ENCODE measurements around the gene PPIF. TPM values are rescaled to one million over a fixed set of nuclear protein-coding genes. Genes with fewer than 3 reads are reported as not detected.

PPIF gene
- total RNA-seq, 1 experiment from 2014 or later = 19.1 TPM

- no peak for DNase-seq (ENCODE audit: low read depth)
Measured at GRCh38 chr10:79385804-79386531, 38.7 kb downstream of the PPIF start.

DNA sequence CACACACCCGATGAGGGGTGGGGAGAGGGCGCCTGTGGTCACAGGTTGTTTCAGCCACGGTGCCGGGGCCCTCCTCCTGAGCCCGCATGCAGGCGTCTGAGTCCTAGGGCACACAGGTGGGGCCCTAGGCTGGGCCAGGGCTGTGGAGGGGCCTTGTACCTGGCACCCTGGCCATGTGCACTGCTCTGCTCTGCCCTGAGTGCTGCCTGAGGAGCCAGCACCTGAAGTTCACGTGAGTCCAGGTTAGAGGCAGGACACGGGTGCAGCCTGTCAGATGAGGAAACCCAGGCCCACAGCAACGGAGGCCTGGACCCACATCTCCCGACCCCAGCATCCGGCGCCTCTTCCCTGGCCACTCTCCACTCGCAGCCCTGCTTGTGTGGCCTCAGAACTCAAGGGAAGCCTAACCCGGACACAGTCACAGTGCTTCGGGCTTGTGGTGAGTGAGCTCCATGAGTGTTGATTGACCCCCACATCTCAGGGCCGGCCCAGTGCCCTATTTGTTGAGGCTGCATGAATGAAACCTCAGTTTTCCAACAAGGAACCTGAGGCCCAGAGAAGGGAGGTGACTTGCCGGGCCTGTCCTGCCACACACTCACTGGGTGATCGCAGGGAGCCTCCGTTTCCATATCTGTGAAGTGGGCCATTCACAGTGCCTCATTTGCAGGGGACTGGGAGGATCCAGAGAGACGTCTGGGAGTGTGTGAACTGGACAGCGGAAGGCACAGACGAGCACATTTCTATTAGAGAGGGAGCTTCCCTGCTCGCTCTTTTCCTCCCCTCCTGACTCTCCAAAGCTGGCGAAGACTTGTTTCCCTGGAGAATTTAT is 39.6 kb downstream of the PPIF start:
- no peak for DNase-seq (ENCODE audit: low read depth)

- no peak for DNase-seq (ENCODE audit: low read depth)
Measured at GRCh38 chr10:79387466-79387973, 40.3 kb downstream of the PPIF start.

DNA sequence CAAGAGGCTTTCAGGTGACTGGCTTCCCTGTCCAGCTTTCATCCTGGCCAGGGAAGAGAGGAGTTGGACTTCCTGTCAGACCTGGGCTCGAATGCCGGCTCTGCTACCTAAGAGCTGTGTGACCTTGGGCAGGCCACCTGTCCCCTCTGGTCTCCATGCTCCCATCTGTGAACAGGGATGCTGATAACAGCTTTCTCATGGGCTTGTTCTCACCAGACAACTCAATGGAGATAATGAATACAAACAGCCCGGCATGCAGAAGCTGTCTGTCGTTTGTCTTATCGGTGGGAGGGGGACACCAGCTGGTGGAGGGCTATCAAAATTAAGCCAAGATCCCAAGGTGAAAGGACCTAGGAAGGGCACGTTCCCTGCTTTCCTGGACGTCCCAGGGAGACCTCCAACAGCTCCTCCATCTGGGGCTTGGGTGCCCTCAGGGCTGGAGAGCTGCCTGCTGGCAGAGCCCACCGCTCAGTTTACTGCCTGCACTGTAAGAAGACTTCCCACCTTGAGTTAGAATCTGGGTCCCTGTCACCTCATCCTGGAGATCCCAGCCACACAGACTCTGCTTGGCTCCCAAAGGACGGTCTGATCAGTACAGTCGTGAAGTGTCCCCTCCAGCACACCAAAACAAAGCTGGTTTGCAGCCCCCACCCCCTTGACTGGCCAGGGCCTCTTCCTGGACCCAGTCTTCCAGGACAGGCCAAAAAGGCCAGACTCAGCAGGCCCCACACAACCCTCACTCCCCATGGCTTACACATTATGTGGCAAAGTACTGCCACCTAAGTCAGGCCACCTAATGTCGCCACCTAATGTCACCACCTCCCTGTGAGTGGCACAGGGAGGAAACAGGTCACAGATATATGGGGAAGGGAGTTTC is 40.9 kb downstream of the PPIF start:
- no peak for DNase-seq (ENCODE audit: low read depth)

DNA sequence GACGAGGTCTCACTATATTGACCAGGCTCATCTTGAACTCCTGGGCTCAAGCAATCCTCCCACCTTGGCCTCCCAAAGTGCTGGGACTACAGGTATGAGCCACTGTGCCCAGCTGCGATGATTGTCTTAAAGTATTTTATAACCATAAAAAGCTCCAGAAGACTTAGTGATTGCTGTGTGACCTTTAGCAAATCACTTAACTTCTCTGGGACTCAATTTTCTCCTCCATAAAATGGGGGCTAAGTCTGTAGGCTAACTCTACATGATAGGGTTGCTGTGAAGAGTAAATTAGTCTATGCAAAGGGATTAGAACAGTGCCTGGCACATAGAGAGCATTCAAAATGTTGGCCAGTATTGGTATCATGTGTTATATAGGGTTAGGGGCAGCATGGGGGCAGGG is 42.8 kb downstream of the PPIF start:
- DNase-seq (ENCODE audit: low read depth) = no peak

DNA sequence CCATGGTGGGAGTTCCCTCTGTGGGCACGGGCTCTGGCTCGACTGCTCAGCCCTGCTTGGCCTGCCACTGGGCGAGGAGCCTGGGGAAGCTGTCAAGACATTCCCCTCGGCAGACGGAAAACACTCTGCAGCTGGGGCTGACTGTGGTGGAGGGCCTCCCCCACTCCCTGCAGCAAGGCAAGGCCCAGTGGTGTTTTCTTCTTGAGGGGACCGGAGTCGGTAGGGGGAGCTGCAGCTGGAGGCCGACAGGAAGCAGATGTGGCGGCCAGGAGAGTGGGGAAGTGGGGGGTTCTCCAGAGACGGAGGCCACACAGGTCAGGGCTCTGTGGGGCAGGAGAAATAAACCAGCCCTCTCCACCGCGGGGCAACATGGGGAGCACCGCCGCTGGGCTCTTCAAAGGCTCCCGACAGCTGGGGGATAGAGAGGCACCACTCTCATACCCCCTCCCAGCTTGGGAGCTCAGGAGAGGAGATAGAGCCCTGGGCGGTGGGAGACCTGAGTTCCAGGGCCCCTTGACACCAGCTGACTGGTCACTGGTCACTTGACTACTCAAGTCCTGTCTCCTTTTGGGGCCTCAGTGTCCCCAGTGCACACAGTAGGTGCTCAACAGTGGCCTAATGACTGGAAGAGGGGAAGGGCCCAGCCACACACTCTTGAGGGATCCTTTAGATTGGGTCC is 43.4 kb downstream of the PPIF start:
- DNase-seq (ENCODE audit: low read depth) = no peak

DNA sequence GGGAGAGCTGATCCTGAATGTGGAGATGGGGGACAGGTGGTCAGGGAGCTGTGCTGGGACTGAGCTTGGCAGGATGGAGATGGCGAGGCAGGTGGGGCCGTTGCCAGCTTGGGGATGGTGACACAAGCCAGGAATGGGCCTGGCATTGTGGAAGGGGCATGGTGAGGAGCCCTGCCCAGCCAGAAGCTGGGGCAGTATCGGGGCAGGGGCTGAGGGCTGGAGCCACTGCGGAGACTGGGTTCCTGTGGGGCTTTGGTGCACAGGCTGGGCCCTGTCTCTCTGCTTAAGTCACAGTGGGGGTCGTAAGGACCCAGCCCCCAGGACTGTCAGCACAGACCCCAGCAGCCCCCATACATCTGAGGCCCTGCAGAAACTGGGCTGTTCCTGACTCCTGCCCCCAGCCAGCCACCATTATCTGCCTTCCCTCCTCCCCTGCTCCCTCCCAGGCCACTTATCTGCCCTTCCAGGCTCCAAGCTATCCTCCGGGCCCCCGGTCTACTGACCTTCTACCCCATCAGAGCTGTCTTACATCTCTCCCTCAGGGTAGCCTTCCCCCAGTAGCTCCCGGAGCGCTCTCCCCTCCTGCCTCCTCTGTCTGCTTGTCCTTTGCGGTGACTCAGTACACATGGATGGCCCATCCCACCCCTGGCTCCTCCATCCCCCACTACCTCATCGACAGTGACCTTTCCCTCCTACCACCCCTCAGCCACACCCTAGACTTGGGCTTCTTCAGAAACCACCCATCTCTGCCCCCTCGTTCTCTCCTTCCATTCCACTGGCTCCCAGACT is 44.2 kb downstream of the PPIF start:
- DNase-seq (ENCODE audit: low read depth) = no peak

GRCh38 chr10:79392020-79392398 is 44.7 kb downstream of the PPIF start:
- DNase-seq (ENCODE audit: low read depth) = no peak

- no peak for DNase-seq (ENCODE audit: low read depth)
Measured at GRCh38 chr10:79392506-79393176, 45.4 kb downstream of the PPIF start.

DNA sequence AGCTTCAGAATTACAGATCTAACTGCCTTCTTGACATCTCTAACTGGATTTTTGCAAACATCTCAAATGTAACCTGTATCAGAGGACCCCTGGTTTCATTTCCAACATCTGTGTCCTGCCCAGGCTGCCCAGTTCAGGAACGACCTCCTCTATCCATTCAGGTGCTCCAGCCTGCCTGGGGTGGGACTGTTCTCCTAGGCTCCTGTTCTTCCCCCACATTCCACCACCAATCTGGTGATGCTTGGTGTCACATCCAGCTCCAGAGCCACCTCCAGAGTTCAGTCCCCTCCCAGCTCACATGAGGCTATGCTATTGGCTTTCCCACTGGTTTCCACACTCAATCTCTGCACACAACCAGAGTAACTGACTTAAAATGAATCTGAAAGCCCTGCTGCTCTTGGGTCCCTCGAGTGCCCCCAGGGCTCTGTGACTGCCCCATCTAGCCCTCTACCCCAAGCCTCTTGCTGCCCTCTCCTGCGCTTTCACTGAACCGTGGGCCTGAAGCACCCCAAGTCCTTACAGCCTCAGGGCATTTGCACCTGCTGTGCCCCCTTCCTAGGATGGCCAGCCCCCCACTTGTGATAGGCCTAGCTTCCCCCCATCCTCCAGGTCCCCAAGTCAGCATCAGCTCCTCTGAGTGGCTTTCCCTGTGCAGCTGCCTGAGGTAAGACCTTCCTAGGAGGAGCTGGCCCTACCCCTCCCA is 46.1 kb downstream of the PPIF start:
- DNase-seq (ENCODE audit: low read depth) = no peak

- DNase-seq (ENCODE audit: low read depth) = no peak
Measured at GRCh38 chr10:79393924-79394610, 46.8 kb downstream of the PPIF start.

- DNase-seq (ENCODE audit: low read depth) = no peak
Measured at GRCh38 chr10:79394664-79395063, 47.4 kb downstream of the PPIF start.

DNA sequence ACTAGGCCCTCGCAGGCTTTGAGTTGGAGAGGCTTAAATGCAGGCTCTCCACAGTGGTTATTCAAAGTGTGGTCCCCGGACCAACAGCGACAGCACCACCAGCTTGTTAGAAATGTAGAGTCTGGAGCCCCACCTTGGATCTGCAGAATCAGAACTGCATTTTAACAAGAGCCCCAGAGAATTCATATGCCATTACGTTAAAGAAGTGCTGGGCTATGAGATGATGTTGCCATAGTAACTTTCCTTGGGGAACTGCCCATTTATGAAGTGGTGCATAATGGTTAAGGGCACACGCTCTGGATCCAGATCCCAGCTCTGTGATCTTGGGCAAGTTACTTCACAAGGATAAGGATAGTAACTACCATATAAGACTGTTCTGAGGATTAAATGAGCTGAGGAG is 49.3 kb downstream of the PPIF start:
- DNase-seq (ENCODE audit: low read depth) = no peak

DNA sequence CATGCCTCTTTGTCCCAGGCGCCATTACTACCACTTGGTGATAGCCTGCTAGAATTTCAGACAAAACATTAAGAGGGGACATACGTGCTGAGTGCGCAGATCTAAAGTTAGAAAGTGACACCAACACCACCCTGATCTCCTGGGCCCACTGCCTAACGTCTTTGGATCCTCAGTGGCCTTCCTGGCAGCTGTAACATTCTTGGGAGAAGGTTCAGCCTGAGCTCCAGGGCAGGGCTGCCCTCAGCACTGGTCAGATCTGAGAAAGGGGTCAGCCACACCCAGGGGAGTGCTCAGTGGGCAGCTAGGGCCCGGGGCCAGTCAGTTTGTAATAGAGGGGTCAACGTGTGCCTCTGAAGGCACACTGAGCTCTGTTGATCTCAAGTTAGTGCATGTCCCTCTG is 49.8 kb downstream of the PPIF start:
- DNase-seq (ENCODE audit: low read depth) = no peak

GRCh38 chr10:79397575-79398303 is 50.5 kb downstream of the PPIF start:
- peak; percentile 87 for DNase-seq (ENCODE audit: low read depth)

- no peak for DNase-seq (ENCODE audit: low read depth)
Measured at GRCh38 chr10:79398642-79399041, 51.4 kb downstream of the PPIF start.

- DNase-seq (ENCODE audit: low read depth) = peak; percentile 96
Measured at GRCh38 chr10:79399223-79399831, 52.1 kb downstream of the PPIF start.

Data from RPMI7951 (cell line).